Measurements from ENCODE around the gene DLGAP1. TPM values are rescaled to one million over a fixed set of nuclear protein-coding genes. Genes with fewer than 3 reads are reported as not detected.

The DLGAP1 gene
- total RNA-seq, 1 donor from 2014 or later: 0.63 TPM

DNA sequence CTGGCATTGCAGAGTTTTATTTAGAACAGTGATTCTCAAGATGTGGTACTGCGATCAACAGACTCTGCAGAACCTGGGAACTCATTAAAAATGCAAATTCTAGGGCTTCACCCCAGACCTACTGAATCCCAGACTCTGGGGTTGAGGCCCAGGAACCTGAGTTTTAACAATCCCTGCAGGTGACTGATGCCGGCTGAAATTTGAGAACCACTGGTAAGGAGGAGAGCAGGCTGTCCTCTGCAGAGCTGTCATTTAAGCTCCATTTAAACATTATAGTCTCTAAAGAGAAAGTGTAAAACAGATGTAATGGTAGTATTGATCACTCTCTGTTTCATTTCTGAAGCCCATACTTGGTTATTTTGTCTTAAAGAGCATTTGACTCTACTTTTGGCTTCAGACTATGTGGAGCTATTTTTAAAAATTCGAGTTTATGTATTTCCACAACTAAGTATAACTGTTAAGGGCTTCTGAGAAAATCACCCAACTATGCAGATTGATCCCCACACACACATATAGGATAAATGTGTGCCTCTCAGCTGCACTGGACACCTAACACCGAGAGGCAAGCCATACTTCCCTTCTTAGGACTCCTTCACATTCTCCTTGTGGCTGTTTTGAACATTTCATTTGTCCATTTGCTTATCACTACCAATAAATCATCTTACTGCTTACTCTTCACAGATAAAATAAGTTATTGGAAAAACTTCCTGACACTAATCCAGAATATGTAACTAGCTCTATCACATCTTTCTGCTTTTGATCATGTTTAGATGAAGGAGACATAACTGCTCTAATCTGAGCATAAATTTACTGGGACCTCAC, 487.5 kb downstream of the DLGAP1 start:
- no peak for TF ChIP-seq CTCF (conservative IDR thresholded peaks at IDR 0.05; ENCODE audit: low read depth, low read length)
- DNase-seq (ENCODE audit: low read depth): no peak
- H3K4me3 ChIP-seq (ENCODE audit: low read depth, low read length): no peak overlapping the region

DNA sequence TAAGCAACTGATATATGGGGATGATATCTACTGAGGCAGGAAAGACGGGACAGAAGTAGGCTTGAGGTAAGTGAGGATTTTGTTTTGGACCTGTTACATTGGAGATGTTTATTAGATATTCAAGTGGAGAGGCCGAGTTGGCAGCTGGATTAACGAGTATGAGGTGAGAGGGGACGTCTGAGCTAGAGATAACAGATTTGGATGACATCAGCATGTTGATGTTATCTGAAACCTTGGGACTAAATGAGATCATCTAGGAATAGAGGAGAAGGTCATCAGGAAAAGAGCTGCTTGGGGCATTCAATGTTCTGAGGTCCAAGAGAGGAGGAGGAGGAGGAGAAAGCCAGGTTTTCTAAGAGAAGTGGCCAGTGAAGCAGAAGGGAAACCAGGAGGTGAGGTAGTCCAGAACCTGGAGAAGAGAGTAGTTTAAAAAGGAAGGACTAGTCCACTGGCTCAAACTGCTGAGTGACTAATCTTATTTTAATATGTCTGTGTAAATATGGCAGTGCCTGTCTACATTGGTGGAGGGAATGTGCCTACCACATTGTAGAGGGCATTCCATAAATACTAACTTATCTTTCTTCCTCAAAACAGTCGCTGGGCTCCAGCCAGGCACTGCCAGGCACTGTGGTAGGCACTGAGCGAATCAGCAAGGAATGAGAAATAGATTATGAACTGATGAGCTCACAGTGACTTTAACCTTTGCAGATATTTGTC, 488.3 kb downstream of the DLGAP1 start:
- no peak for DNase-seq (ENCODE audit: low read depth)
- no peak for TF ChIP-seq CTCF (conservative IDR thresholded peaks at IDR 0.05; ENCODE audit: low read depth, low read length)

DNA sequence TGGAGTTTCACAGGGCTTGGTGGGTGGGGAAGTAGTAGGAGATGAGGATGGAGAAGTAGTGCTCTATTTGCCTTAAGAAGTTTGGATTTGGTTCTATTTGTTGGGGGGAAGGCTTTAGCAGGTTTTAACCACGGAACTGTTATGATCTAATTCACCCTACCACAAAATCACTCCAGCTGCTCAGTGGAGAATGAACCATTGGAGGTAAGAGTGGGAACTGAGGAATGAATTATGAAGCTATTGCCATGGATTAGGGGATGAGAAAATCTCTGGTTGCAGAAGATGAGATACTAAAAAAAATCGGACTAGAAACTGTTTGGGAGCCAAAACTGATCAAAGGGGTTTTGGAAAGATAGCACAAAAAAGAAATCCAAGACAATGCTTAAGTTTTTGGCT, 488.9 kb downstream of the DLGAP1 start:
- no peak for TF ChIP-seq CTCF (conservative IDR thresholded peaks at IDR 0.05; ENCODE audit: low read depth, low read length)
- H3K4me3 ChIP-seq (ENCODE audit: low read depth, low read length): no peak overlapping the region
- no peak for DNase-seq (ENCODE audit: low read depth)

More for the DNA sequence above, 488.3 kb downstream of the DLGAP1 start:
- no peak overlapping the region for H3K4me3 ChIP-seq (ENCODE audit: low read depth, low read length)

- DNase-seq (ENCODE audit: low read depth): no peak
- no peak overlapping the region for H3K4me3 ChIP-seq (ENCODE audit: low read depth, low read length)
- TF ChIP-seq CTCF (conservative IDR thresholded peaks at IDR 0.05; ENCODE audit: low read depth, low read length): no peak
These were observed 494.1 kb downstream of the DLGAP1 start for GRCh38 chr18:3960977-3961376.

DNA sequence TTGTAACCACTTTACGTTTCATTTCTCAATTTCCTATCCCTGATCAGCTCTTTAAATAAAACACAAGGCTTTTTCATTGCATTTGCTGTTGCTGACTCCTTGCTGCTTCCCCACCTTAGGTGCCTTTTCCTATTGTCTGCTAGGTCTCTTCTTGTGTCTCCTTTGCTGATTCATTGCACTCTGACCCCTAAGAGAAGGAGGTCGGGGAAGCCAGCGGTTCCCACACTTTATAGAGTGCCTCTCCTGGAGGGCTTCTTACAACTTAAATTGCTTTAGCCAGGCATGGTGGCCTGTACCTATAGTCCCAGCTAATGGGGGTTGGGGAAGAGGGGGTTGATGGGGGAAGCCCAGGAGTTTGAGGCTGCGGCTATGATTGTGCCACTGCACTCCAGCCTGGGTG, 495.0 kb downstream of the DLGAP1 start:
- TF ChIP-seq CTCF (conservative IDR thresholded peaks at IDR 0.05; ENCODE audit: low read depth, low read length): no peak
- DNase-seq (ENCODE audit: low read depth): no peak
- H3K4me3 ChIP-seq (ENCODE audit: low read depth, low read length): no peak overlapping the region

GRCh38 chr18:3952031-3952430, 503.1 kb downstream of the DLGAP1 start:
- H3K4me3 ChIP-seq (ENCODE audit: low read depth, low read length): no peak overlapping the region
- TF ChIP-seq CTCF (conservative IDR thresholded peaks at IDR 0.05; ENCODE audit: low read depth, low read length): no peak
- no peak for DNase-seq (ENCODE audit: low read depth)
